ENCODE measurements around the gene SMIM36.
"Not testable (repeated sequence)": the region's sequence is repeated elsewhere in the genome, so short reads cannot be mapped to it uniquely, and the experiment has no call there.

SMIM36 gene

GRCh38 chr17:55422828-55423164 lies 88.5 kb downstream of the SMIM36 start:
- in situ Hi-C loops (cut with MboI; ENCODE audit: low pct_unique_long_range_greater_than_20kb, low sequenced_read_pairs); DNase-seq: not testable (repeated sequence)

DNA sequence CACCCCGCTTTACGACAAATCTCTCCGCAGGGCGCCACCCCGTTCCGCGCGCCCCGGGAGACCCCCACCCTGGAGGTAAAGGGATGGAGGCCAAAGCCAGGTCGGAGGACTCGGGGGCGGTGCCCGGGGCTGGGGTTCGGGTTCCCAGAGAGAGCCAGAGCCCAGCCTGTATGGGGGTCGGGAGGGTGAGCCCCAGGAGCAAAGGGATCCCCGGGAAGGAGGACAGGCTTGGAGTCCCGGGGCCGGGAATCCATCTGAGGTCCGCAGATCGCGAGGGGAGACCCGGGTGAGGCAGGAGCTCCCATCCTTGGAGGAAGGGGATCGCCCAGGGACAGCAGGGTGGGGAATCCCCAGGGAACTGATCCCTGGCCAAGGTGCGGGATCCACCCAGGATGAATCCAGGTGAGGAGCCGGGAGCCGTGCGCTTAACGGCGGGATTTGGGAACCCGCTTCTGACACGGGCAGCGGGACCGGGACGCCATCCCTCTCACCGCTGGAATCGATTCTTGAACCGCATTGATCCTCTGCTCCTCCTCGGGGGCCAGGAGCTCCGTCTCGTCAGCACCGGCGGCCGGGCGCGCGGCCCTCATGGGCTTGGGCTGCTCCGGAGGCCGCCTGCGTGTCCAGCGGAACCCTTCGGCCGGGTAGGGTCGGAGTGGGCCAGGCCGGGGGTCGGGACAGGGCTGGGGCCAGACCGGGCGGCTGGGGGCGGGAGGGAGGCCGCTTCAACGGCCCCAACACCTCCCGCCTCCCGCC lies 89.9 kb downstream of the SMIM36 start, which contains the start of gene MMD:
TSS of gene MMD (minus strand) at position 657 of the 756 bp plus-strand sequence. CDS start at position 517, 140 bp downstream.
- in situ Hi-C loops (cut with MboI; ENCODE audit: low pct_unique_long_range_greater_than_20kb, low sequenced_read_pairs), result no loop called here
- DNase-seq, result peak; percentile 37

DNA sequence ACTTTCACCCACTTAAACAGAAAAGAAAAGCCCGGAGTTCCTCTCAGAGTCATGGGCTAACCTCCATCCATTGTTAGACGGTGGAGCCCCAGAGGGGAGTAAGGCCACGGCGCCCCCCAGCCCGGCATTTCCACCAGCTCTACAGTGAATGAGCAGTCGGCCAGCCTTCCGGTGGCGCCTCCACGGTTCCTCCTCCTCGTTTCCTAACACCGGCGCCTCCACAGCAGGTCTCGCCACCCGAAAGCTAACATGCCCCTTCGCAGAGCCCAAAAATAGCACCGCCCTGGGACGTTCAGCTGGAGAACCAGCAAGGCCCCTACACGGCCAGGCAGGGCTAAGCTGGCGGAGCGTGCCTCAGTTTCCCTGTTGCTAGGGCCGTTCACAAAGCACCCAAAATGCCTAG lies 90.5 kb downstream of the SMIM36 start:
- peak; percentile 43 for DNase-seq
- in situ Hi-C loops (cut with MboI; ENCODE audit: low pct_unique_long_range_greater_than_20kb, low sequenced_read_pairs), result no loop called here

- in situ Hi-C loops (cut with MboI; ENCODE audit: low pct_unique_long_range_greater_than_20kb, low sequenced_read_pairs), result no loop called here
- DNase-seq, result peak; percentile 66
Measured at GRCh38 chr17:55420067-55420775, 91.0 kb downstream of the SMIM36 start.

GRCh38 chr17:55418369-55419268 lies 92.6 kb downstream of the SMIM36 start:
- no peak for DNase-seq
- in situ Hi-C loops (cut with MboI; ENCODE audit: low pct_unique_long_range_greater_than_20kb, low sequenced_read_pairs), result no loop called here

- no peak for DNase-seq
- in situ Hi-C loops (cut with MboI; ENCODE audit: low pct_unique_long_range_greater_than_20kb, low sequenced_read_pairs), result no loop called here
Measured at GRCh38 chr17:55417411-55418268, 93.6 kb downstream of the SMIM36 start.

GRCh38 chr17:55416470-55417052 lies 94.7 kb downstream of the SMIM36 start:
- no peak for DNase-seq

GRCh38 chr17:55416000-55416399 lies 95.3 kb downstream of the SMIM36 start:
- DNase-seq, result no peak
- in situ Hi-C loops (cut with MboI; ENCODE audit: low pct_unique_long_range_greater_than_20kb, low sequenced_read_pairs), result no loop called here

More at GRCh38 chr17:55416470-55417052, 94.7 kb downstream of the SMIM36 start:
- in situ Hi-C loops (cut with MboI; ENCODE audit: low pct_unique_long_range_greater_than_20kb, low sequenced_read_pairs), result no loop called here

DNA sequence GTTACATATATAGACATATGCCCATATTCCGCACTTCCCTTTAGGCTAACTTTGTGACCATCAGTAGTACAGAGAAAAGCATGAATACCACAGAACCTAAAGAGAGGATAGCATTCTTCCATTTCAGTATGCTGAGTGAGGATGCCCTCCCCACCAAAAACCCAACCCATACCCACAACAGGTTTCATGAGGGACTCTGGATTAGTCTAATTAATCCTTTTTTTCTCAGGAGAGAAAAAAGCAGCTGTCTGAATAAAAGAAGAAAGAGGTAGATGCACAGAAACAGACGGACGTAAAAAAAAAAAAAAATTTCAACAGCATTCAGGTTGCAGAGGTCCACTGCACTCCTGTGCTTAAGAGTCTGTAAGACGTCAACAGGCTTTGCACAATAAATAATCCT lies 96.3 kb downstream of the SMIM36 start:
- in situ Hi-C loops (cut with MboI; ENCODE audit: low pct_unique_long_range_greater_than_20kb, low sequenced_read_pairs), result no loop called here
- no peak for DNase-seq

DNA sequence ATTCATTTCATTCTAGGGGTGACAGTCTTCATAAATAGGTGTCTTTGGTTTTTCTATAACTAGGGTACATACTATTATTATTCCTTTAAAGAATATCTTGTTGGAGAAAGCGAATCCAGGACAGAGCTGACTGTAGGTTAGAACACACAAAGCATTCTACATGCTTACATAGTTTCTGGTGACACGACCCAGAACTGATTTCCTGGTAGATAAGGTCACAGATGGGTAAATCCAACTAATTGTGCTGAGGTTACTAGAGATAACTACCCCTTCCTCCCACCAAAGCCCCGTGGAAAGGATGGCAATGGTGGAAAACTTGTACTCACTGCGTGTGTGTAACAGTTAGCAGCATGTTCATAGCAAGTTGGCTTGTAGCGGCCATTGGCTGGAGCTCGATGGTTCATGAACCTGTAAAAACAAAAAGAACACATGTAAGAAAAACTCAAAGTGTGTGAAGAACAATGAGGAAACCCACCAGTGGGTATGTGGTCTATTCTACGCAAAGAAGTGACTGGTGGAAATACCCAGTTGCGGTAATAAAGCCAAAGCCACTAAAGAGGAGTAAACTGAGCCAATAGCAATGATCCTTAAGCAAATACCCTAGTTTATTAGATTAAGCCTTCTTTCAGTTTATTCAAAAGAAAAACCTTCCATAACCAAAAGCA lies 97.3 kb downstream of the SMIM36 start:
- in situ Hi-C loops (cut with MboI; ENCODE audit: low pct_unique_long_range_greater_than_20kb, low sequenced_read_pairs), result no loop called here
- DNase-seq, result no peak

GRCh38 chr17:55411463-55411855 lies 99.8 kb downstream of the SMIM36 start:
- in situ Hi-C loops (cut with MboI; ENCODE audit: low pct_unique_long_range_greater_than_20kb, low sequenced_read_pairs), result no loop called here
- no peak for DNase-seq

GRCh38 chr17:55410722-55411462 lies 100.4 kb downstream of the SMIM36 start:
- in situ Hi-C loops (cut with MboI; ENCODE audit: low pct_unique_long_range_greater_than_20kb, low sequenced_read_pairs), result no loop called here
- DNase-seq, result no peak

- no peak for DNase-seq
- in situ Hi-C loops (cut with MboI; ENCODE audit: low pct_unique_long_range_greater_than_20kb, low sequenced_read_pairs), result no loop called here
Measured at GRCh38 chr17:55409030-55409800, 102.0 kb downstream of the SMIM36 start.

DNA sequence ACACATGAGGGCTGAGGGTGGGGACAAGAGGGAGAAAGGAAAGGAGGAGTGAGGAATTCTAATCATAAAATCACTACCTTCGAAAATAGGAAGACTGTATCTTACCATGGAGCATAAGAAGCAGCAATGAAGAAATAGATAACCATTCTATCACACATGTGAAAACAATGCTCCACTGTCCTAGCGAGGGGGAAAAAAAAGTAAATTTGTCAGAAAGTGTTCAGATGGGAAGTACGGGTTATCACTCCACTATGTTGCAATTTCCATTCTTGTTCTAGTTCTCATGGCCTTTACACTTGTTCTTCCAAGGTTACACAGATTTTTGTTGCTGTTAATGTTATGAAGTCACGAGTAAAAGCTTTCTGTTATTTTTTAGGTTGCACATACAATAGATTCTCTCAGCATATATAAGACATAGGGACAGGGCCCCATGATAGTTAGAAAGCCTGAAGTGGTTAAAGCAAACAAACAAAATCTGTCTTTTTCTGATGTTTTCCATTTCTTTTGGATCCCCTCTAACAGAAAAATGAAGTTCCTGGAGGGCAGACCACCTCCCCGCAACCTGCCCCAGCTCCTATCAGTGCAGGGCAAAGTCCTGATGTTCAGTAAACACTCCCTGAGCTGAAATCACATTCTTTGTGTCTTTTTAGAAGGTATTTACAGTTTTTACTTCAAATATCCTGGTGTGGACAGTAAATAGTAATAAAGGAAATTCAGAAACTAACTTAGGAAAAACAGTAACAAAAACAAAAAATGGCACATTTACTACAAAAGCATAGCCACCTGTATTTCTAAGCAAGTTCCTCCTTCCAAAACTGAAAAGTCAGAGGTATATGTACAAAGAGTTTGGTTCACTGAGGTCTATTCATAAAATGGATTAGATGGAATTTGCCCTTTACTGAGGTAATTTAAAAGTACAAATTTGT lies 103.3 kb downstream of the SMIM36 start:
- in situ Hi-C loops (cut with MboI; ENCODE audit: low pct_unique_long_range_greater_than_20kb, low sequenced_read_pairs), result no loop called here

DNA sequence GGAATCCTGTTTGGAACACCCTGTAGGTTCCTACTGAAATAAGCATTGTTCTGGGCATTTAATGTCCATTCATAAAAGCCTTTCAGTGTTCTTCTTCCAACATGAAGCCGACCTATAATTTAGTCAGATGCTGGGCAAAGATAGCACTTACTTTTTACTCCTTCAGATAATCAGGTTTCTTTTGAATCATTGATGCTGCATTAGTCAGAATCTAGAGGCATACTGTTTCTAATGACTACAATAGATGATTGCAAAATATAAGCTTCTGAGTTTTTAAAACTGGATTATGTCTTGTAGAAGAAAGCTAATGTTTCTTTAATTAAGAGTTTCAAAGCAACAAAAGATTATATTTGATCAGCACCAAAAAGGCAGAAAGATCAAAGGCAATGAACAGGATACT lies 105.7 kb downstream of the SMIM36 start:
- DNase-seq, result no peak
- in situ Hi-C loops (cut with MboI; ENCODE audit: low pct_unique_long_range_greater_than_20kb, low sequenced_read_pairs), result no loop called here

More for the DNA sequence above, 103.3 kb downstream of the SMIM36 start:
- no peak for DNase-seq

DNA sequence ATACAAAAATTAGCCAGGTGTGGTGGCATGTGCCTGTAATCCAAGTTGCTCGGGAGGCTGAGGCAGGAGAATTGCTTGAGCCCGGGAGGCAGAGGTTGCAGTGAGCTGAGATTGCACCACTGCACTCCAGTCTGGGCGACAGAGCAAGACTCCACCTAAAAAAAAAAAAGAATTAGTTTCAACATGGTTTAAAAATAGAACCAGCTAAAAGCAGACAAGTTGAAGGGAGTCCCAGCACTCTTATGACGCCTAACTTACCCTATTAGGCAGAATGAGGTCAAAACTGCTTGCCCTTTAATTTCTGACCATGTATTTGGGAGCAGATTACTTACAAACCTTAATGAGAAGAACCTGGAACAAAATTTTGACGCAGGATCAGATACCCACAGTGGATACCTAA lies 107.1 kb downstream of the SMIM36 start:
- DNase-seq; in situ Hi-C loops (cut with MboI; ENCODE audit: low pct_unique_long_range_greater_than_20kb, low sequenced_read_pairs): not testable (repeated sequence)

Measured in KBM-7 (cell line).